SK-N-SH (cell line): ENCODE results near the gene ATP8A1.

Experiments
- CTCF ChIP-seq: fragments of 200-600 bp; sonication (generic); IDR thresholded peaks from 2 replicates; pipeline ENCODE4 v1.6.1; 2017; ENCODE audit warnings: antibody characterized with exemption, mild to moderate bottlenecking, moderate library complexity
- EZH2phosphoT487 ChIP-seq: fragments of 200-600 bp; sonication (generic); IDR thresholded peaks from 2 replicates; pipeline ENCODE4 v1.6.1; 2017; ENCODE audit warnings: low read depth, mixed run types, mild to moderate bottlenecking, antibody characterized with exemption, moderate library complexity, borderline replicate concordance
- FOXM1 ChIP-seq: IDR thresholded peaks from 2 replicates; pipeline ENCODE4 v1.4.0; 2012; ENCODE audit warnings: low read depth, mild to moderate bottlenecking
- JUND ChIP-seq: IDR thresholded peaks from 2 replicates; pipeline ENCODE4 v1.4.0; 2012
- POLR2AphosphoS5 ChIP-seq: IDR thresholded peaks from 2 replicates; pipeline ENCODE4 v1.6.1; 2012; ENCODE audit warnings: low read depth, low read length
- SIN3A ChIP-seq: IDR thresholded peaks from 2 replicates; pipeline ENCODE4 v1.6.1; 2012; ENCODE audit warnings: low read depth, mild to moderate bottlenecking, low read length, moderate library complexity, borderline replicate concordance
- USF1 ChIP-seq: IDR thresholded peaks from 2 replicates; pipeline ENCODE4 v1.4.0; 2012; ENCODE audit warnings: low read depth, borderline replicate concordance

GRCh38 chr4:42531341-42532030 is 125.4 kb downstream of the ATP8A1 start:
- TF ChIP-seq CTCF: no peak
- TF ChIP-seq JUND: no peak
- TF ChIP-seq POLR2AphosphoS5: no peak
- no peak for TF ChIP-seq FOXM1
- TF ChIP-seq SIN3A: no peak
- no peak for TF ChIP-seq EZH2phosphoT487
- TF ChIP-seq USF1: no peak
